ENCODE measurements around the gene PLPP2. TPM values are rescaled to one million over a fixed set of nuclear protein-coding genes. Genes with fewer than 3 reads are reported as not detected.

The PLPP2 gene
- total RNA-seq = 10 to 100 TPM; 11.8 to 12.4 TPM
- 10 to 100 TPM; 15.2 to 24.2 TPM for polyA plus RNA-seq (ENCODE audit: insufficient read length in 2 of 2)
- long read RNA-seq, donor 1, full-length matches to known transcripts = 11 of 19 reads
- long read RNA-seq, donor 1, partial matches to known transcripts = 8 of 19 reads
- long read RNA-seq, donor 1, other reads (novel, unspliced or antisense) = 0 of 19 reads
- long read RNA-seq, donor 2, partial matches to known transcripts = 0 of 3 reads
- long read RNA-seq, donor 2, other reads (novel, unspliced or antisense) = 0 of 3 reads
- long read RNA-seq, donor 3, partial matches to known transcripts = 0 of 4 reads
- long read RNA-seq, donor 3, other reads (novel, unspliced or antisense) = 0 of 4 reads
- long read RNA-seq, donor 4, full-length matches to known transcripts = 5 of 5 reads
- long read RNA-seq, donor 4, partial matches to known transcripts = 0 of 5 reads
- long read RNA-seq, donor 4, other reads (novel, unspliced or antisense) = 0 of 5 reads

DNA sequence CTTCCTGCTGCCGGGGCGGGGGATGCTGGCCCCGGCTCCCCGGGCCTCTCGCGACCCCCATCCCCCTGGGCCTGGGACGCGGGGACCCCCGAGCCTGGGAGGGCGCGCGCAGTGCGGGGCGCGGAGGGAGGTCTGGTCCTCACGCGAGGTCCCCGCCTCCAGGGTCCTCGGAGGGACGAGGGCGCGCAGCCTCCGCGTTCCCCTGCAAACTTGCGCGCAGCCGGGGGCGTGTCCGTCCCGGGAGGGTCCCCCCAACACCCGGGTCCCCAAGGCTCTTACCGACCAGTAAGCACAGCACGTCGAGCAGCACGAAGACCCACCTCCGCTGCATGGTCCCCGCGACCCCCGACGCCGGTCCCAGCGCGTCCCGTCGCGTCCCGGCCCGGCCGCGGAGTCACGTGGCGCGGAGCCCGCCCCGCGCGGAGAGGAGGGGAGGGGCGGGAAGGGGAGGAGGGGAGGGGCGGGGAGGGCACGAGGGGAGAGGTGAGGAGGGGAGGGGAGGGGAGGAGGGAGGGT is at the start of gene PLPP2:
Gene PLPP2 (minus strand): TSS at position 398 of the 516 bp plus-strand sequence. CDS start 67 bp downstream, at position 331.
- DNase-seq (ENCODE audit: low read depth in 4 of 6, low spot score in 6 of 6) = no peak
- Histone ChIP-seq H3K9me3 (ENCODE audit: control insufficient read depth, insufficient read depth, low read length) (no peaks in the 10 kb centered on the region), H3K4me3 (ENCODE audit: low read depth, low read length) (no peak within 1 kb of the TSS), H3K27me3 (ENCODE audit: control insufficient read depth, insufficient read depth, low read length) (peaks cover 52% of the 10 kb centered on the region), H3K36me3 (ENCODE audit: control insufficient read depth, insufficient read depth, low read length) (no peaks in the 10 kb centered on the region), H3K27ac (ENCODE audit: low read depth, low read length) (no peak within 1 kb of the TSS), H3K4me1 (ENCODE audit: control insufficient read depth, insufficient read depth, low read length) (peaks cover 19% of the 10 kb centered on the region)
- under 1% methylated on average over 35 of the region's 60 CpGs for WGBS (ENCODE audit: insufficient coverage)

DNA sequence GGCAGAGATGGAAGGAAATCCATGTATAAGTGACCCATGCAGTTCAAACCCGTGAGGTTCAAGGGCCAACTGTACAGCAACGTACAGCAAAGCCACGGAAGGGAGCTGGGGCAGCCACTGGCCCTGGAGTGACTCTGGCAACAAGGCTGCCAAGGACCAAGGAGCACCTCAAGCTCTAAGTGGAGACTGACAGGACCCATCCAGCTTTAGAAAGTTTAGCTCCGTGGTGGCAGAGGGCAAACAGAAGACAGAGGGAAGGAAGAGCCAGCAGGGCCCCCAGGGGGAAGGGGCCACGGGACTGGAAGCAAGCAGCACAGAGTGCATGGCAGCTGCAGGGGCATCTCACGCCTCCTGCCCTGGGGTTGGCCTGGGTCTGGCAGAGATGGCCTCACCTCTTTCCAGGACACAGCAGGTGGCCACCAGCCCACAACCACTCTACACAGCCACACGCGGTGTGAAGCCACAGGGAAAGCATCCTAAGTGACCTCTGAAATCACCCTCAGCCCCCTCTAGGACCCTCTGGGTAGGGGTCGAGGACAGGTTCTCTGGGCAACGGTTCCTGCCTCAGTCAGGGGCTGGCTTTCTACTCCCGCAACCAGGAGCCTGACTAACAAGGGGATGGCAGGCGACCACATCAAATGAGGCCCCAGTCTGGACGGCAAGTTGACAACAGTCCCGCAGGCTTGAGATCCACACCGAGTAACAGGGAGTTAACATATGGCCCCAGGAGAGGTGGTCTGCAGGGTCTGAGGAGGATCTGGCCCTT is 49.6 kb upstream of the PLPP2 start:
- 91% methylated on average over 15 of the region's 15 CpGs for WGBS (ENCODE audit: insufficient coverage)
- H3K4me3 ChIP-seq (ENCODE audit: low read depth, low read length) = no peak overlapping the region
- H3K9me3 ChIP-seq (ENCODE audit: control insufficient read depth, insufficient read depth, low read length) = no peaks in the 10 kb centered on the region
- H3K27me3 ChIP-seq (ENCODE audit: control insufficient read depth, insufficient read depth, low read length) = no peaks in the 10 kb centered on the region
- no peak for DNase-seq (ENCODE audit: low read depth in 4 of 6, low spot score in 6 of 6)
- H3K27ac ChIP-seq (ENCODE audit: low read depth, low read length) = no peak overlapping the region
- H3K36me3 ChIP-seq (ENCODE audit: control insufficient read depth, insufficient read depth, low read length) = peaks cover 25% of the 10 kb centered on the region
- peaks cover 39% of the 10 kb centered on the region for H3K4me1 ChIP-seq (ENCODE audit: control insufficient read depth, insufficient read depth, low read length)

DNA sequence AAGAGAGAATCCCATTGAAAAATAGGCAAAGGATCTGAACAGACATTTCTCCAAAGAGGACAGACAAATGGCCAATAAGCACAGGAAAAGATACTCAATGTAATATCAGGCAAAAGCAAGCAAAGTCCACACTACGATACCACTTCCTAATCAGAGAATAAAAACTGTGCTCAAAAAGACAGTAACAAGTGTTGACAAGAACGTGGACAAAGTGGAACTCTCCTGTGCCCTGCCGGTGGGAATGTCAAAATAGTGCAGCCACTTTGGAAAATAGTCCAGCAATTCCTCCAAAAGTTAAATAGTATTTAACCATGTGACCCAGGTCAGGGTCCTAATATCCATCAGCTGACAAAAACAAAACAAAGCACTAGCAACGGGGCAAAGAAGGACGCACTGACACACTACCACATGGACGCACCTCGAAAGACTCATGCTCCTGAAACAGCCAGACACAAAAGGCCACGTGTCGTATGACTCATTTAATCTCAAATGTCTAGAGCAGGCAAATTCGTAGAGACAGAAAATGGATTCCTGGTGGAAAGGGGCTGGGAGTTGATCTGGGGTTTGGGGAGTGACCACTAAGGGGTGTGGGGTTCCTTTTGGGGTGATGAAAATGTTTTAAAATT is 48.2 kb upstream of the PLPP2 start:
- H3K27ac ChIP-seq (ENCODE audit: low read depth, low read length) = no peak overlapping the region
- no peak overlapping the region for H3K4me3 ChIP-seq (ENCODE audit: low read depth, low read length)
- peaks cover 32% of the 10 kb centered on the region for H3K4me1 ChIP-seq (ENCODE audit: control insufficient read depth, insufficient read depth, low read length)
- H3K36me3 ChIP-seq (ENCODE audit: control insufficient read depth, insufficient read depth, low read length) = peaks cover 40% of the 10 kb centered on the region
- WGBS (ENCODE audit: insufficient coverage) = 98% methylated on average over 9 of the region's 10 CpGs
- no peaks in the 10 kb centered on the region for H3K27me3 ChIP-seq (ENCODE audit: control insufficient read depth, insufficient read depth, low read length)
- DNase-seq (ENCODE audit: low read depth in 4 of 6, low spot score in 6 of 6) = no peak
- H3K9me3 ChIP-seq (ENCODE audit: control insufficient read depth, insufficient read depth, low read length) = no peaks in the 10 kb centered on the region

DNA sequence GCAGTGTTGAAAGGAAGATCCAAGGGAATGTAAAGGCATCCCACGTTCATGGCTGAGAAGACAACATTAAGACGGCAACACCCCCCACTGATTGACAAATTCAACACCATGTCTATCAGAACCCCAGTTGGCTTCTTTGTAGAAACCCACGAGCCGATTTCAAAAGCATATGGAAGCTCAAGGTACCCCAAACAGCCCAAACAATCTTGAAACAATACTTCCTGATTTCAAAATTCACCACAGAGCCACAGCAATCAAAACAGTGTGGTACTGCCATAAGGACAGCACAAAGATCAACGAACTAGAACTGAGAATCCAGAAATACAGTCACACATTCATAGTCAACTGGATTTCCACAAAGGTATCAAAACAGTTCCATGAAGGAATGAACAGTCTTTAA is 47.2 kb upstream of the PLPP2 start:
- H3K4me3 ChIP-seq (ENCODE audit: low read depth, low read length) = no peak overlapping the region
- no peaks in the 10 kb centered on the region for H3K9me3 ChIP-seq (ENCODE audit: control insufficient read depth, insufficient read depth, low read length)
- 91% methylated on average over 4 of the region's 5 CpGs for WGBS (ENCODE audit: insufficient coverage)
- H3K27me3 ChIP-seq (ENCODE audit: control insufficient read depth, insufficient read depth, low read length) = no peaks in the 10 kb centered on the region
- H3K27ac ChIP-seq (ENCODE audit: low read depth, low read length) = no peak overlapping the region
- no peak for DNase-seq (ENCODE audit: low read depth in 4 of 6, low spot score in 6 of 6)
- H3K4me1 ChIP-seq (ENCODE audit: control insufficient read depth, insufficient read depth, low read length) = peaks cover 29% of the 10 kb centered on the region
- H3K36me3 ChIP-seq (ENCODE audit: control insufficient read depth, insufficient read depth, low read length) = peaks cover 46% of the 10 kb centered on the region

DNA sequence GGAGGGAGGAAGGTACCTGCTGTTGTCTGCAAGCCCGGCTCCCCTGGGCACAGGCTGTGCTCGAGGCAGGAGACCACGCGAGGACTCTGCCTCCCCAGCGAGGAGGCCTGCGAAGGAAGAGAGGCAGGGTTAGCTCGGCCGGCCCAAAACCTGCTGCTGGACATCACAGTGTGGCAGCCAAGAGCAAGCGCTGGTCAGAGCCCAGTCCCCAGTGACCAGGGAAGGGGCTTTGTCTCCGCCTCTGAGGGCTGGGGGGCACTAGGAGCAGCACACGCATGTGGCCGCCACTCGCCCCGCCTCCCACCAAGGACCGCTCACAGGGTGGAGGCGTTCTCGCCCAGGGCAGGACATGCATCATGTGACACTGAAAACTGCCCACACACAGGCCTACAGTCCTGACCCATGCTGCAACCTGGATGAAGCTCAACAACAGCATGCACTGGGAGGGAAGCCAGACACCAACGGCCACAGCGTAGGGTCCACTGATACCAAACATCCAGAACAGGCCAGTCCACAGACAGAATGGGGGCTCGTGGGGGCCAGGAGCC is 44.9 kb upstream of the PLPP2 start:
- no peak for DNase-seq (ENCODE audit: low read depth in 4 of 6, low spot score in 6 of 6)

DNA sequence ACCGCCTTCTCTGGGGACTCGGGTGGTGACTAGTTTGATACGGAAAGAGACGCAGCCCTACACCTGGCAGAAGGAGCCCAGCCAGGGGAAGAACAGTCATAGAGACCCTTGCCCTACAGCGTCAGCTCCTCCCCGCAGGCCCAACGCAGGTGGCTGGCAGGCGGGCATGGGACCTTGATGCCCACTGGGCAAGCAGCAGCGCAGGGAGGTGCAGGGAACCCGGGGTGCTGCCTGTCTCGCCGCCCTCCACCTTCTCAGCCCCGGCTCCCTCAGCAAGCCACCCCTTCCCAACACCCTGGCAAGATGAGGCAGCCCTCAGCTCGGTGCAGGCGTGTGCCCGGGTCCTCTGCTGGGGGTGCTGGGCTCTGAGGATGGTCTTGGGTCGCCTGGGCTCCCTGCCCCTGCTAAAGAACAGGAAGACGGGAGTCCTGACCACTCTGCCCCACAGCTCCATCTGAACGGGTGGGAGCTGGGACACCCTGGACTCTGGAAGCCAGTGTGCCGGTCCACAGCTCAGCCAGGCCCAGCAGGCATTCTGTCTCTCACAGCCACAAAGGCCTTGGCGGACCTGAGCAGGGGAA is 44.4 kb upstream of the PLPP2 start:
- Histone ChIP-seq H3K27me3 (ENCODE audit: control insufficient read depth, insufficient read depth, low read length) (no peaks in the 10 kb centered on the region), H3K36me3 (ENCODE audit: control insufficient read depth, insufficient read depth, low read length) (peaks cover 40% of the 10 kb centered on the region), H3K4me1 (ENCODE audit: control insufficient read depth, insufficient read depth, low read length) (peaks cover 1% of the 10 kb centered on the region), H3K4me3 (ENCODE audit: low read depth, low read length) (no peak overlapping the region), H3K9me3 (ENCODE audit: control insufficient read depth, insufficient read depth, low read length) (no peaks in the 10 kb centered on the region), H3K27ac (ENCODE audit: low read depth, low read length) (no peak overlapping the region)
- 89% methylated on average over 17 of the region's 21 CpGs for WGBS (ENCODE audit: insufficient coverage)
- DNase-seq (ENCODE audit: low read depth in 4 of 6, low spot score in 6 of 6) = no peak

More for the DNA sequence above, 44.9 kb upstream of the PLPP2 start:
- H3K36me3 ChIP-seq (ENCODE audit: control insufficient read depth, insufficient read depth, low read length) = peaks cover 43% of the 10 kb centered on the region
- peaks cover 7% of the 10 kb centered on the region for H3K4me1 ChIP-seq (ENCODE audit: control insufficient read depth, insufficient read depth, low read length)
- H3K4me3 ChIP-seq (ENCODE audit: low read depth, low read length) = no peak overlapping the region
- no peaks in the 10 kb centered on the region for H3K9me3 ChIP-seq (ENCODE audit: control insufficient read depth, insufficient read depth, low read length)
- no peaks in the 10 kb centered on the region for H3K27me3 ChIP-seq (ENCODE audit: control insufficient read depth, insufficient read depth, low read length)
- WGBS (ENCODE audit: insufficient coverage) = 90% methylated on average over 19 of the region's 20 CpGs
- no peak overlapping the region for H3K27ac ChIP-seq (ENCODE audit: low read depth, low read length)

DNA sequence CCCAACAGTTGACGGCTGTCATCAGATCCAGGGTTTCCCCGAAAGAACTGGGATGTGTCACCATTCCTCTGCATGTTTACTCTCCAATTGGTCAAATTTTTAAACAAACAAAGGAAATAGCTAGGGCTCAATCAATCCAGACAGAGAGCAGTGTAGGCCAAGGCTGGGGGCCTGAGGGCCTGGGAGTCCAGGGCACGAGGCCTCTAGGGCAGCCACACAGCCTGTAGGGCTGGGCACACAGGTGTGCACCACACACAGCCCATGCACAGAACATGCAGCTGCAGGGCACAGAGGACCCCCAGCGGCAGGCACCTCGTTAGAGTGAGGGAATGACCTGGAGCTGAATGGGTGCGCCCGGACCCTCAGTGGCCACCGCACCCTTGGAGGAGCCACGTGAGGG is 43.9 kb upstream of the PLPP2 start:
- H3K4me1 ChIP-seq (ENCODE audit: control insufficient read depth, insufficient read depth, low read length) = no peaks in the 10 kb centered on the region
- H3K27ac ChIP-seq (ENCODE audit: low read depth, low read length) = no peak overlapping the region
- peaks cover 44% of the 10 kb centered on the region for H3K36me3 ChIP-seq (ENCODE audit: control insufficient read depth, insufficient read depth, low read length)
- H3K27me3 ChIP-seq (ENCODE audit: control insufficient read depth, insufficient read depth, low read length) = no peaks in the 10 kb centered on the region
- no peaks in the 10 kb centered on the region for H3K9me3 ChIP-seq (ENCODE audit: control insufficient read depth, insufficient read depth, low read length)
- no peak overlapping the region for H3K4me3 ChIP-seq (ENCODE audit: low read depth, low read length)
- 95% methylated on average over 8 of the region's 9 CpGs for WGBS (ENCODE audit: insufficient coverage)
- DNase-seq (ENCODE audit: low read depth in 4 of 6, low spot score in 6 of 6) = no peak

DNA sequence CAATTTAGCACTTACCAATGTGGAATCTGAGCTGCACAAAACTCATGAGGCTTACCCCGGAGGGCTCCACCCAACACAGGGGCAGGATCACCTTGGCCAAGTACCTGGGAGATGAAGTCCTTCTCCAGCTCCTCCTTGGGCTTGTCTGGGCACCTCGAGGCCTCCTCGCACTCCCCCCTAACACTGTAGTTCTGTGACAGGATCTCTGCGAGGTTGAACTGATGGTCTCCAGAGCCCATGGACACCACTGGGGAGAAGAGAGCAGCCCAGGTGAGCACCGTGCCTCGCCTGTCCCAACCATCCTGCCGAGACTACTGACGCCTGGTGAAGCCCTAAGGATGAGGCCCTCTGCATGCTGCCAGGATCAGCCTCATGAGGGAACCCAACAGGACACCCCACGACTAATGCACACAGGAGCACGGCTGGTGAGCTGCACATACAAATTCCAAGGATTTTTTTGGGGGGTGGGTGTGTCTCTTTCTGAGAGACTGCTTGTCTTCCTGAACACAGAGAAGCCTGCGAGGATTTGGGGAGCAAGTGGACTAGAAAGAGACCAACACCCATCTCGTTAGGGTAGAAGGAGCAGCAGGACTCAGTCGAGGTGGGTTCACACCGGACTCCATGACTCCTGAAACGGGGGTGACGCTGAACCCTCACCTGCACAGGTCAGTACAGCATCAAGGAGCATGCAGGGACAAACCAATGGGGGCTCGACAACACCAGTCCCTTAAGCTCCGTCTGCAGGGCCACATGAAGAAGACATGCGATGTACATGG is 43.3 kb upstream of the PLPP2 start:
- H3K9me3 ChIP-seq (ENCODE audit: control insufficient read depth, insufficient read depth, low read length) = no peaks in the 10 kb centered on the region
- H3K36me3 ChIP-seq (ENCODE audit: control insufficient read depth, insufficient read depth, low read length) = peaks cover 50% of the 10 kb centered on the region
- H3K27me3 ChIP-seq (ENCODE audit: control insufficient read depth, insufficient read depth, low read length) = no peaks in the 10 kb centered on the region
- DNase-seq (ENCODE audit: low read depth in 4 of 6, low spot score in 6 of 6) = no peak
- 98% methylated on average over 17 of the region's 19 CpGs for WGBS (ENCODE audit: insufficient coverage)
- H3K4me3 ChIP-seq (ENCODE audit: low read depth, low read length) = no peak overlapping the region
- H3K27ac ChIP-seq (ENCODE audit: low read depth, low read length) = no peak overlapping the region
- H3K4me1 ChIP-seq (ENCODE audit: control insufficient read depth, insufficient read depth, low read length) = no peaks in the 10 kb centered on the region

Data from spinal cord (tissue), 10 donors.